Glomerular visceral epithelial cell (primary cell): ENCODE results near the gene RHBDL2.
A peak's percentile ranks its signal among the peaks of the same experiment; 100 is the strongest.
"Not testable (repeated sequence)": the region's sequence is repeated elsewhere in the genome, so short reads cannot be mapped to it uniquely, and the experiment has no call there.

Source experiments
- DNase-seq: peaks from one replicate; pipeline ENCODE4 v3.0.0-alpha.2; 2016; ENCODE audit errors: extremely low spot score

Gene RHBDL2

GRCh38 chr1:38941527-38942019, at the start of gene RHBDL2:
Gene RHBDL2 (minus strand): TSS chr1:38941830. CDS start chr1:38919212, 22,618 bp downstream.
- DNase-seq: peak; percentile 66

- peak; percentile 98 for DNase-seq
These were observed 49.4 kb upstream of the RHBDL2 start, which contains the start of gene AKIRIN1 for GRCh38 chr1:38990738-38991637. Gene AKIRIN1 (plus strand): TSS chr1:38991276. CDS start chr1:38991381, 105 bp downstream.

GRCh38 chr1:38990386-38990737, 48.7 kb upstream of the RHBDL2 start:
- no peak for DNase-seq

GRCh38 chr1:38989979-38990378, 48.3 kb upstream of the RHBDL2 start:
- DNase-seq: no peak

- not testable (repeated sequence) for DNase-seq
These were observed 37.8 kb upstream of the RHBDL2 start for GRCh38 chr1:38979380-38979779.

GRCh38 chr1:38978245-38978542, 36.6 kb upstream of the RHBDL2 start:
- not testable (repeated sequence) for DNase-seq

- not testable (repeated sequence) for DNase-seq
These were observed 36.0 kb upstream of the RHBDL2 start for GRCh38 chr1:38977399-38978244.

- DNase-seq: no peak
These were observed 32.2 kb upstream of the RHBDL2 start for GRCh38 chr1:38973659-38974437.

GRCh38 chr1:38973145-38973544, 31.5 kb upstream of the RHBDL2 start:
- DNase-seq: not testable (repeated sequence)

- DNase-seq: no peak
These were observed 22.5 kb upstream of the RHBDL2 start for GRCh38 chr1:38964140-38964548.

- peak; percentile 22 for DNase-seq
These were observed 20.9 kb upstream of the RHBDL2 start for GRCh38 chr1:38962560-38962959.

- DNase-seq: peak; percentile 46
These were observed 20.5 kb upstream of the RHBDL2 start for GRCh38 chr1:38962113-38962512.

- peak; percentile 40 for DNase-seq
These were observed 17.3 kb upstream of the RHBDL2 start for GRCh38 chr1:38958967-38959366.

- DNase-seq: no peak
These were observed 11.8 kb upstream of the RHBDL2 start for GRCh38 chr1:38953433-38953860.

GRCh38 chr1:38950553-38950952, 8.9 kb upstream of the RHBDL2 start:
- no peak for DNase-seq

GRCh38 chr1:38944547-38944946, 2.9 kb upstream of the RHBDL2 start:
- no peak for DNase-seq

GRCh38 chr1:38942664-38943428, 1.2 kb upstream of the RHBDL2 start:
- no peak for DNase-seq

GRCh38 chr1:38941093-38941492, 537 bp downstream of the RHBDL2 start:
- DNase-seq: no peak

GRCh38 chr1:38940339-38941047, 1.1 kb downstream of the RHBDL2 start:
- DNase-seq: no peak

GRCh38 chr1:38938722-38939260, 2.8 kb downstream of the RHBDL2 start:
- DNase-seq: no peak
